ENCODE data around the gene SLC52A3. TPM values are rescaled to one million over a fixed set of nuclear protein-coding genes. Genes with fewer than 3 reads are reported as not detected.

The SLC52A3 gene
- total RNA-seq, 1 experiment from 2014 or later = 0.14 TPM

- BruUV-seq (replicated peaks) = no TSS peak
- CTCF ChIA-PET = interaction anchor here (1.1 to 4.3 kb wide), 2 partner anchors 19 to 160 kb away, joined by 5 to 24 read pairs; no protein-coding TSS in a partner anchor
- Mint-ChIP-seq H3K9me3 (ENCODE audit: unreplicated experiment) (peaks cover 7% of the 10 kb centered on the region), H3K4me3 (ENCODE audit: unreplicated experiment) (no peak overlapping the region), H3K27me3 (ENCODE audit: insufficient read depth, unreplicated experiment) (peaks cover 52% of the 10 kb centered on the region), H3K36me3 (ENCODE audit: insufficient read depth, unreplicated experiment) (no peaks in the 10 kb centered on the region), H3K27ac (ENCODE audit: low read depth, unreplicated experiment) (no peak overlapping the region), H3K4me1 (ENCODE audit: insufficient read depth, unreplicated experiment) (no peaks in the 10 kb centered on the region)
- intact Hi-C loops (cut with micrococcal nuclease) = no loop called here
- TF ChIP-seq CTCF (IDR thresholded peaks at IDR 0.05; ENCODE audit: unreplicated experiment) = no peak
- POLR2A ChIA-PET = no interaction called here
- DNase-seq (ENCODE audit: unreplicated experiment) = no peak
Observed at GRCh38 chr20:796921-797320, 28.6 kb upstream of the SLC52A3 start.

- Mint-ChIP-seq H3K27me3 (ENCODE audit: insufficient read depth, unreplicated experiment) (peaks cover 90% of the 10 kb centered on the region), H3K4me3 (ENCODE audit: unreplicated experiment) (no peak overlapping the region), H3K4me1 (ENCODE audit: insufficient read depth, unreplicated experiment) (no peaks in the 10 kb centered on the region), H3K36me3 (ENCODE audit: insufficient read depth, unreplicated experiment) (no peaks in the 10 kb centered on the region), H3K9me3 (ENCODE audit: unreplicated experiment) (no peaks in the 10 kb centered on the region), H3K27ac (ENCODE audit: low read depth, unreplicated experiment) (no peak overlapping the region)
- intact Hi-C loops (cut with micrococcal nuclease) = no loop called here
- DNase-seq (ENCODE audit: unreplicated experiment) = no peak
- POLR2A ChIA-PET = no interaction called here
- no peak for TF ChIP-seq CTCF (IDR thresholded peaks at IDR 0.05; ENCODE audit: unreplicated experiment)
- no TSS peak for BruUV-seq (replicated peaks)
- CTCF ChIA-PET = interaction anchor here (1.2 kb wide), 1 partner anchor 24 kb away, joined by 4 read pairs; no protein-coding TSS in a partner anchor
Observed at GRCh38 chr20:792248-792647, 23.9 kb upstream of the SLC52A3 start.

DNA sequence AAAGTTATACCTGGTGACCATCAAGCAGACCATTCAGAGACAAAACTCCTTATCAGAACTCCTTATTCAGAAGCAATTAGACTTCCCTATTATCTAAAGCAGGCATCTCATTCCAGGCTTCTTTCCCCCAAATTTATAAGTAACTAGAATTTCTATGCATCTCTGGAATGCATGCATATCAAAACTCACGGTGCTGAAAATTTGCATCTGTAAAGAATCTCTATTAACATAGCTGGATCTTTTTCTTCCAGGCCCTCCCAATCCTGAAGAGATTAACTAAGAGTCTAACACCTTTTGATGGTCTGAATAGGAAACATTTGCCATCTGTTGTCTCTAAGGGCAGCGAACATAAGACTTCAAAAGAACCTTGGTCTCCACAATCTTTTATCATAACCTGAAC is 22.8 kb upstream of the SLC52A3 start:
- no peak for TF ChIP-seq CTCF (IDR thresholded peaks at IDR 0.05; ENCODE audit: unreplicated experiment)
- intact Hi-C loops (cut with micrococcal nuclease) = no loop called here
- Mint-ChIP-seq H3K36me3 (ENCODE audit: insufficient read depth, unreplicated experiment) (no peaks in the 10 kb centered on the region), H3K27ac (ENCODE audit: low read depth, unreplicated experiment) (no peak overlapping the region), H3K4me1 (ENCODE audit: insufficient read depth, unreplicated experiment) (no peaks in the 10 kb centered on the region), H3K4me3 (ENCODE audit: unreplicated experiment) (no peak overlapping the region), H3K9me3 (ENCODE audit: unreplicated experiment) (no peaks in the 10 kb centered on the region), H3K27me3 (ENCODE audit: insufficient read depth, unreplicated experiment) (peaks cover 79% of the 10 kb centered on the region)
- DNase-seq (ENCODE audit: unreplicated experiment) = no peak
- CTCF ChIA-PET = interaction anchor here (0.6 to 0.8 kb wide), 2 partner anchors 29 to 101 kb away, joined by 3 read pairs; no protein-coding TSS in a partner anchor
- POLR2A ChIA-PET = interaction anchor here (0.9 kb wide), 1 partner anchor 43 kb away, joined by 3 read pairs; the partner anchor contains the start of gene FAM110A
- no TSS peak for BruUV-seq (replicated peaks)

DNA sequence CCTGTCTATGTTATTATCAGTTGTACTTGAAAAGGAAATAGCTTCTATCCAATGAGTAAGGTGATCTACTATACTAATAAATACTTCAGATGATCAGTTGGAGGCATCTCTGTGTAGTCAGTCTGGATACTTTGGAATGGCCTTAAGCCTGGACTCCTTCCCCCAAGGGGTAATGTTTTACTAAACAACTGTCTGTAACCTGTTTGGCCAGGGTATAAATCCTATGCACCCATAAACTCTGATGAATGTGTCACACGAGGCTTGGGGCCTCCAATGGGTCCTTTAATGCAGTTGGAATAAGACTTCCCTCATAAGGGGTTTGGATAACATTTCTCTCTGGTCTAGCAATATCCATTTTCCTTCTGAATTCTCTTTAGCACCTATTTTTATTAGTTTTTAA is 19.5 kb upstream of the SLC52A3 start:
- intact Hi-C loops (cut with micrococcal nuclease) = no loop called here
- no peaks in the 10 kb centered on the region for H3K4me1 Mint-ChIP-seq (ENCODE audit: insufficient read depth, unreplicated experiment)
- POLR2A ChIA-PET = no interaction called here
- H3K27me3 Mint-ChIP-seq (ENCODE audit: insufficient read depth, unreplicated experiment) = peaks cover 46% of the 10 kb centered on the region
- H3K27ac Mint-ChIP-seq (ENCODE audit: low read depth, unreplicated experiment) = no peak overlapping the region
- H3K4me3 Mint-ChIP-seq (ENCODE audit: unreplicated experiment) = no peak overlapping the region
- H3K9me3 Mint-ChIP-seq (ENCODE audit: unreplicated experiment) = peaks cover 28% of the 10 kb centered on the region
- TF ChIP-seq CTCF (IDR thresholded peaks at IDR 0.05; ENCODE audit: unreplicated experiment) = no peak
- BruUV-seq (replicated peaks) = no TSS peak
- CTCF ChIA-PET = interaction anchor here (0.6 to 1.1 kb wide), 2 partner anchors 156 to 169 kb away, joined by 3 to 4 read pairs; no protein-coding TSS in a partner anchor
- DNase-seq (ENCODE audit: unreplicated experiment) = no peak
- no peaks in the 10 kb centered on the region for H3K36me3 Mint-ChIP-seq (ENCODE audit: insufficient read depth, unreplicated experiment)

All from MCF 10A (cell line).